HCT116 (cell line): ENCODE data around the gene ACY1. TPM values are rescaled to one million over a fixed set of nuclear protein-coding genes. Genes with fewer than 3 reads are reported as not detected.

ENCODE experiments used
- ATAC-seq: fragments of 200-7000 bp; cut with Tn5 transposase; 2 replicates; pipeline ENCODE4 v1.9.1; 2020; ENCODE audit warnings: mild to moderate bottlenecking, moderate library complexity
- BruUV-seq: library from RNA; stranded (reverse); fragments of 400-500 nt; replicated peaks from 2 replicates; lab custom pipeline; 2021; lab: Mats Ljungman, UMichigan
- CTCF ChIA-PET: fragments of 300-600 bp; sonication (Branson Sonifier 250); formaldehyde crosslinking; loops from one replicate; lab custom pipeline; 2021; ENCODE audit warnings: antibody characterized with exemption; lab: Charles Lee
- POLR2A ChIA-PET: fragments of 300-600, 350-600 bp; sonication (Branson Sonifier 250); formaldehyde crosslinking; loops from one replicate; lab custom pipeline; 2021; ENCODE audit warnings: antibody characterized with exemption; lab: Charles Lee
- RAD21 ChIA-PET, 2 experiments: fragments of 300-600 bp; sonication (Branson Sonifier 250); formaldehyde crosslinking; loops; one replicate each; lab custom pipeline; 2023; ENCODE audit warnings: low total read pairs in 2 of 2; ENCODE audit not compliant: uncharacterized antibody in 2 of 2, unreplicated experiment in 2 of 2, low non-redundant PET in 1 of 2; lab: Charles Lee
- DNase-seq: peaks from one replicate; pipeline ENCODE4 v3.0.0-alpha.2; 2010; ENCODE audit warnings: low read depth, low spot score
- H2AFZ ChIP-seq: fragments of 200-600 bp; shearing (Covaris generic), sonication (generic); 2 replicates; pipeline ENCODE4 v1.6.1; 2017; ENCODE audit warnings: low read depth, mixed run types, mixed read lengths, antibody characterized with exemption, low read length; ENCODE audit not compliant: poor library complexity, severe bottlenecking
- H3K27ac ChIP-seq: 2 replicates; pipeline ENCODE4 v1.5.1; 2012; ENCODE audit warnings: low read depth, low read length
- H3K27me3 ChIP-seq: fragments of 200-600 bp; sonication (generic); 2 replicates; pipeline ENCODE4 v1.6.1; 2016; ENCODE audit warnings: mixed run types, low read length, mixed read lengths; ENCODE audit not compliant: insufficient read depth
- H3K36me3 ChIP-seq, 2 experiments: fragments of 200-500 bp in 1 of 2; fragments of 200-600 bp in 1 of 2; sonication (Bioruptor generic) in 1 of 2; sonication (generic) in 1 of 2; 2 replicates each; pipeline versions ENCODE4 v1.5.1 to v1.6.1; 2014 to 2016; ENCODE audit warnings: low read length in 2 of 2, inconsistent platforms in 1 of 2, mixed read lengths in 1 of 2, mixed run types in 1 of 2; ENCODE audit not compliant: insufficient read depth in 2 of 2, control insufficient read depth in 1 of 2
- H3K4me1 ChIP-seq, 2 experiments: fragments of 200-600 bp in 1 of 2; sonication (generic) in 1 of 2; 2 replicates each; pipeline versions ENCODE4 v1.5.1 to v1.6.1; 2012 to 2017; ENCODE audit warnings: low read length in 2 of 2, inconsistent platforms in 1 of 2, mild to moderate bottlenecking in 1 of 2, mixed read lengths in 1 of 2, mixed run types in 1 of 2, moderate library complexity in 1 of 2; ENCODE audit not compliant: insufficient read depth in 2 of 2, control insufficient read depth in 1 of 2
- H3K4me2 ChIP-seq: fragments of 200-600 bp; sonication (generic); 2 replicates; pipeline ENCODE4 v1.6.1; 2017; ENCODE audit warnings: mixed run types, low read length, mixed read lengths
- H3K4me3 ChIP-seq, 2 experiments: fragments of 200-600 bp in 1 of 2; sonication (generic) in 1 of 2; replicated peaks in 1 of 2; 2 replicates each; pipeline ENCODE4 v1.5.1; 2011 to 2016; ENCODE audit warnings: low read length in 2 of 2, control low read depth in 1 of 2, low read depth in 1 of 2, mild to moderate bottlenecking in 1 of 2, mixed read lengths in 1 of 2, mixed run types in 1 of 2
- H3K79me2 ChIP-seq: fragments of 200-600 bp; sonication (generic); 2 replicates; pipeline ENCODE4 v1.6.1; 2017; ENCODE audit warnings: mild to moderate bottlenecking, mixed run types, low read length, moderate library complexity, mixed read lengths; ENCODE audit not compliant: insufficient read depth
- H3K9ac ChIP-seq: fragments of 200-600 bp; sonication (generic); 2 replicates; pipeline ENCODE4 v1.6.1; 2016; ENCODE audit warnings: low read length, mixed read lengths
- H3K9me2 ChIP-seq: fragments of 200-600 bp; sonication (generic), shearing (Covaris generic); 2 replicates; pipeline ENCODE4 v1.6.1; 2017; ENCODE audit warnings: mixed run types, mild to moderate bottlenecking, moderate library complexity; ENCODE audit not compliant: insufficient read depth
- H3K9me3 ChIP-seq, 2 experiments: fragments of 200-500 bp in 1 of 2; fragments of 200-600 bp in 1 of 2; sonication (Bioruptor generic) in 1 of 2; sonication (generic) in 1 of 2; 2 replicates each; pipeline ENCODE4 v1.6.1; 2014 to 2017; ENCODE audit warnings: low read length in 2 of 2, mixed read lengths in 2 of 2, inconsistent platforms in 1 of 2, low read depth in 1 of 2, mild to moderate bottlenecking in 1 of 2, mixed run types in 1 of 2, moderate library complexity in 1 of 2; ENCODE audit not compliant: control insufficient read depth in 1 of 2, insufficient read depth in 1 of 2
- H4K20me1 ChIP-seq: fragments of 200-600 bp; sonication (generic), shearing (Covaris generic); 2 replicates; pipeline ENCODE4 v1.6.1; 2017; ENCODE audit warnings: mixed run types, mild to moderate bottlenecking, moderate library complexity; ENCODE audit not compliant: insufficient read depth
- ELF1 ChIP-seq: IDR thresholded peaks from 2 replicates; pipeline ENCODE4 v1.6.1; 2012; ENCODE audit warnings: low read depth, borderline replicate concordance
- EZH2 ChIP-seq: fragments of 200-600 bp; sonication (generic); IDR thresholded peaks from 2 replicates; pipeline ENCODE4 v1.6.1; 2017; ENCODE audit warnings: antibody characterized with exemption, mixed run types
- EZH2phosphoT487 ChIP-seq: fragments of 200-600 bp; IDR thresholded peaks from 2 replicates; pipeline ENCODE4 v1.6.1; 2018; ENCODE audit warnings: antibody characterized with exemption, borderline replicate concordance
- JUND ChIP-seq: IDR thresholded peaks from 2 replicates; pipeline ENCODE4 v1.6.1; 2012
- MAX ChIP-seq: IDR thresholded peaks from 2 replicates; pipeline ENCODE4 v1.6.1; 2012
- RAD21 ChIP-seq: IDR thresholded peaks from 2 replicates; pipeline ENCODE4 v1.6.1; 2012; ENCODE audit warnings: low read depth, mild to moderate bottlenecking
- SIN3A ChIP-seq: IDR thresholded peaks from 2 replicates; pipeline ENCODE4 v1.6.1; 2012; ENCODE audit warnings: low read depth
- SP1 ChIP-seq: IDR thresholded peaks from 2 replicates; pipeline ENCODE4 v1.6.1; 2012; ENCODE audit warnings: low read depth
- SRF ChIP-seq: IDR thresholded peaks from 2 replicates; pipeline ENCODE4 v1.6.1; 2012; ENCODE audit warnings: low read depth
- TCF7L2 ChIP-seq: IDR thresholded peaks from 2 replicates; pipeline ENCODE4 v1.7.0; 2011; ENCODE audit warnings: borderline replicate concordance, inconsistent platforms; ENCODE audit not compliant: insufficient read depth, insufficient read length; ENCODE audit errors: extremely low read depth
- intact Hi-C: fragments of 100-400 bp; cut with micrococcal nuclease; formaldehyde crosslinking; loops from 2 replicates; pipeline ENCODE4 v1.10.0; 2022
- total RNA-seq: library from RNA; stranded (reverse); gene quantifications from one replicate; pipeline ENCODE4 v1.2.1, GENCODE V29; 2021; ENCODE audit not compliant: unreplicated experiment
- TF ChIP-seq, protein P1 (sequence below), 3 experiments: fragments of 200-600 bp in 1 of 3; sonication (generic) in 1 of 3; IDR thresholded peaks in 2 of 3; conservative IDR thresholded peaks in 1 of 3; 2 replicates each; pipeline ENCODE4 v1.5.1; 2012 to 2017; ENCODE audit warnings: low read depth in 2 of 3, low read length in 2 of 3, antibody characterized with exemption in 1 of 3, borderline replicate concordance in 1 of 3, control low read depth in 1 of 3, mild to moderate bottlenecking in 1 of 3, mixed read lengths in 1 of 3, mixed run types in 1 of 3, moderate library complexity in 1 of 3; ENCODE audit not compliant: insufficient read depth in 1 of 3
- TF ChIP-seq, protein P2 (sequence below): IDR thresholded peaks from 2 replicates; pipeline ENCODE4 v1.6.1; 2012; ENCODE audit warnings: low read depth

The ACY1 gene
- total RNA-seq, 1 experiment from 2014 or later, result 73.2 TPM

- no peaks in the 10 kb centered on the region for H3K27me3 ChIP-seq
- no peaks in the 10 kb centered on the region for H3K9me2 ChIP-seq
- H3K4me3 ChIP-seq, result no peak overlapping the region
- H3K4me1 ChIP-seq, result peaks cover 1 to 11% of the 10 kb centered on the region in 2 experiments; a peak in 3 of 4 replicates
- H2AFZ ChIP-seq, result no peak overlapping the region
- H3K79me2 ChIP-seq, result no peaks in the 10 kb centered on the region
- H3K4me2 ChIP-seq, result no peak overlapping the region
- no peak for TF ChIP-seq RAD21
- TF ChIP-seq, protein P1, sequence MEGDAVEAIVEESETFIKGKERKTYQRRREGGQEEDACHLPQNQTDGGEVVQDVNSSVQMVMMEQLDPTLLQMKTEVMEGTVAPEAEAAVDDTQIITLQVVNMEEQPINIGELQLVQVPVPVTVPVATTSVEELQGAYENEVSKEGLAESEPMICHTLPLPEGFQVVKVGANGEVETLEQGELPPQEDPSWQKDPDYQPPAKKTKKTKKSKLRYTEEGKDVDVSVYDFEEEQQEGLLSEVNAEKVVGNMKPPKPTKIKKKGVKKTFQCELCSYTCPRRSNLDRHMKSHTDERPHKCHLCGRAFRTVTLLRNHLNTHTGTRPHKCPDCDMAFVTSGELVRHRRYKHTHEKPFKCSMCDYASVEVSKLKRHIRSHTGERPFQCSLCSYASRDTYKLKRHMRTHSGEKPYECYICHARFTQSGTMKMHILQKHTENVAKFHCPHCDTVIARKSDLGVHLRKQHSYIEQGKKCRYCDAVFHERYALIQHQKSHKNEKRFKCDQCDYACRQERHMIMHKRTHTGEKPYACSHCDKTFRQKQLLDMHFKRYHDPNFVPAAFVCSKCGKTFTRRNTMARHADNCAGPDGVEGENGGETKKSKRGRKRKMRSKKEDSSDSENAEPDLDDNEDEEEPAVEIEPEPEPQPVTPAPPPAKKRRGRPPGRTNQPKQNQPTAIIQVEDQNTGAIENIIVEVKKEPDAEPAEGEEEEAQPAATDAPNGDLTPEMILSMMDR (IDR thresholded peaks at IDR 0.05 in 2 of 3, conservative IDR thresholded peaks at IDR 0.05 in 1 of 3; ENCODE audit: borderline replicate concordance in 1 of 3, insufficient read depth in 1 of 3, low read depth in 2 of 3, low read length in 2 of 3), result no peak
- no peak for TF ChIP-seq JUND
- TF ChIP-seq, all 23 proteins: peak for 0
- DNase-seq (no peak), ATAC-seq (no peak)
- Histone ChIP-seq H3K9me3 (no peaks in the 10 kb centered on the region), H3K9ac (no peak overlapping the region), H3K27ac (no peak overlapping the region), H4K20me1 (no peaks in the 10 kb centered on the region), H3K36me3 (no peaks in the 10 kb centered on the region)
- ChIA-PET CTCF (no interaction called here), RAD21 (no interaction called here), POLR2A (no interaction called here)
- intact Hi-C loops, result no loop called here
- BruUV-seq, result no TSS peak
Measured at GRCh38 chr3:52017586-52017985, 34.3 kb downstream of the ACY1 start.

DNA sequence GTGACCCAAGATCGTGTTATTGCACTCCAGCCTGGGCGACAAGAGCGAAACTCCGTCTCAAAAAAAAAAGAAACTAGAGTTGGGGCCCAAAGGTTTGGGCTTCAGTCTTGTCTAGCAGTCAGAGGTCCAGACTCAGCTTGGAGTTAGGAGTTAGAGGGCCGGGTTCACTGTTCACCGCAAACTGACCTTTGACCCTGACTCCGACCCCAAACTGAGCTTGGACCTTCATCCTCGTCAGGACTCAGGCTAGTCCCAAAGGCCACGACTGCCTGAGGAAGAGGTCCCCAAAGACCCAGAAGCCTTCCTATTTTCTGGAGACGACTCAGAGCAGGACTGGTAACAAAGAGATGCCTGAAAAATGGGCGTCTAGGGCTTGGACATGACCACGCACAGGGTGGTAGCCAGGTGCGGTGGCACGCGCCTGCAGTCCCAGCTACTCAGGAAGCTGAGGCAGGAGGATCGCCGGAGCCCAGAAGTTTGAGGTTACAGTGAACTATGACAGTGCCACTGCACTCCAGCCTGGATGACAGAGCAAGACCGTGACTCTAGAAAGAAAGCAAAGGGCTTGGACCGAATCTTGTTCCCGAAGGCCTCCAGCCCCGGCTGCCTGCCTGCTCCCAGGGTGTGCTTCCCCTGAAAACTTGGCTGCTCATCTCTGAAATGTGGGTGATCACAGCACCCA lies 35.1 kb downstream of the ACY1 start:
- H3K79me2 ChIP-seq, result no peaks in the 10 kb centered on the region
- no peaks in the 10 kb centered on the region for H3K9me2 ChIP-seq
- POLR2A ChIA-PET, result no interaction called here
- H2AFZ ChIP-seq, result no peak overlapping the region
- ATAC-seq, result no peak
- no peak overlapping the region for H3K9ac ChIP-seq
- no peaks in the 10 kb centered on the region for H3K36me3 ChIP-seq
- no peaks in the 10 kb centered on the region for H3K27me3 ChIP-seq
- H4K20me1 ChIP-seq, result no peaks in the 10 kb centered on the region
- intact Hi-C loops, result no loop called here
- DNase-seq, result no peak
- no peak overlapping the region for H3K4me2 ChIP-seq
- H3K27ac ChIP-seq, result no peak overlapping the region
- peaks cover 5 to 20% of the 10 kb centered on the region in 2 experiments; a peak in 3 of 4 replicates for H3K4me1 ChIP-seq
- BruUV-seq, result no TSS peak
- H3K9me3 ChIP-seq, result no peaks in the 10 kb centered on the region
- H3K4me3 ChIP-seq, result no peak overlapping the region
- RAD21 ChIA-PET, result no interaction called here
- CTCF ChIA-PET, result no interaction called here
- TF ChIP-seq, protein P2, sequence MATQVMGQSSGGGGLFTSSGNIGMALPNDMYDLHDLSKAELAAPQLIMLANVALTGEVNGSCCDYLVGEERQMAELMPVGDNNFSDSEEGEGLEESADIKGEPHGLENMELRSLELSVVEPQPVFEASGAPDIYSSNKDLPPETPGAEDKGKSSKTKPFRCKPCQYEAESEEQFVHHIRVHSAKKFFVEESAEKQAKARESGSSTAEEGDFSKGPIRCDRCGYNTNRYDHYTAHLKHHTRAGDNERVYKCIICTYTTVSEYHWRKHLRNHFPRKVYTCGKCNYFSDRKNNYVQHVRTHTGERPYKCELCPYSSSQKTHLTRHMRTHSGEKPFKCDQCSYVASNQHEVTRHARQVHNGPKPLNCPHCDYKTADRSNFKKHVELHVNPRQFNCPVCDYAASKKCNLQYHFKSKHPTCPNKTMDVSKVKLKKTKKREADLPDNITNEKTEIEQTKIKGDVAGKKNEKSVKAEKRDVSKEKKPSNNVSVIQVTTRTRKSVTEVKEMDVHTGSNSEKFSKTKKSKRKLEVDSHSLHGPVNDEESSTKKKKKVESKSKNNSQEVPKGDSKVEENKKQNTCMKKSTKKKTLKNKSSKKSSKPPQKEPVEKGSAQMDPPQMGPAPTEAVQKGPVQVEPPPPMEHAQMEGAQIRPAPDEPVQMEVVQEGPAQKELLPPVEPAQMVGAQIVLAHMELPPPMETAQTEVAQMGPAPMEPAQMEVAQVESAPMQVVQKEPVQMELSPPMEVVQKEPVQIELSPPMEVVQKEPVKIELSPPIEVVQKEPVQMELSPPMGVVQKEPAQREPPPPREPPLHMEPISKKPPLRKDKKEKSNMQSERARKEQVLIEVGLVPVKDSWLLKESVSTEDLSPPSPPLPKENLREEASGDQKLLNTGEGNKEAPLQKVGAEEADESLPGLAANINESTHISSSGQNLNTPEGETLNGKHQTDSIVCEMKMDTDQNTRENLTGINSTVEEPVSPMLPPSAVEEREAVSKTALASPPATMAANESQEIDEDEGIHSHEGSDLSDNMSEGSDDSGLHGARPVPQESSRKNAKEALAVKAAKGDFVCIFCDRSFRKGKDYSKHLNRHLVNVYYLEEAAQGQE, result no peak
- TF ChIP-seq MAX (no peak), ELF1 (no peak), SIN3A (no peak), EZH2phosphoT487 (no peak), EZH2 (no peak), SRF (no peak), SP1 (no peak), TCF7L2 (no peak)
